Karpas-422 (cell line): Measurements from ENCODE around the gene FN3KRP. TPM values are rescaled to one million over a fixed set of nuclear protein-coding genes. Genes with fewer than 3 reads are reported as not detected.
A peak's percentile ranks its signal among the peaks of the same experiment; 100 is the strongest.

Experiments used
- DNase-seq: peaks from one replicate; pipeline ENCODE4 v3.0.0-alpha.2; 2015
- H2AFZ ChIP-seq: fragments of 200-600 bp; sonication (generic); 2 replicates; pipeline ENCODE4 v1.6.1; 2014; ENCODE audit warnings: antibody characterized with exemption, low read length, mixed read lengths
- H3K27ac ChIP-seq: fragments of 200-600 bp; sonication (generic); 2 replicates; pipeline ENCODE4 v1.5.1; 2014; ENCODE audit warnings: mild to moderate bottlenecking, low read length, moderate library complexity
- H3K27me3 ChIP-seq: fragments of 200-600 bp; sonication (generic); 2 replicates; pipeline ENCODE4 v1.6.1; 2014; ENCODE audit warnings: low read length, mixed read lengths
- H3K36me3 ChIP-seq: fragments of 200-600 bp; sonication (generic); 2 replicates; pipeline ENCODE4 v1.6.1; 2014; ENCODE audit warnings: low read length, mixed read lengths; ENCODE audit not compliant: insufficient read depth
- H3K4me1 ChIP-seq: fragments of 200-600 bp; sonication (generic); 2 replicates; pipeline ENCODE4 v1.6.1; 2014; ENCODE audit warnings: mild to moderate bottlenecking, low read length, mixed read lengths
- H3K4me2 ChIP-seq: fragments of 200-600 bp; sonication (generic); 2 replicates; pipeline ENCODE4 v1.6.1; 2014; ENCODE audit warnings: low read length, low read depth, mild to moderate bottlenecking; ENCODE audit not compliant: poor library complexity, severe bottlenecking
- H3K4me3 ChIP-seq: fragments of 200-600 bp; sonication (generic); 2 replicates; pipeline ENCODE4 v1.5.1; 2014; ENCODE audit warnings: mild to moderate bottlenecking, antibody characterized with exemption, low read length, mixed read lengths
- H3K79me2 ChIP-seq: fragments of 200-600 bp; sonication (generic); 2 replicates; pipeline ENCODE4 v1.6.1; 2014; ENCODE audit warnings: mild to moderate bottlenecking, low read length, mixed read lengths
- H3K9ac ChIP-seq: fragments of 200-600 bp; sonication (generic); 2 replicates; pipeline ENCODE4 v1.6.0; 2014; ENCODE audit warnings: low read length
- H3K9me2 ChIP-seq: fragments of 200-600 bp; sonication (generic), shearing (Covaris generic); replicated peaks from 2 replicates; pipeline ENCODE4 v1.6.0; 2014; ENCODE audit warnings: mild to moderate bottlenecking, low read length, moderate library complexity; ENCODE audit not compliant: insufficient read depth
- H3K9me3 ChIP-seq: fragments of 300-700, 200-600 bp; sonication (generic); 2 replicates; pipeline ENCODE4 v1.6.1; 2014; ENCODE audit warnings: low read length, mixed read lengths
- H4K20me1 ChIP-seq: fragments of 200-600 bp; sonication (generic); 2 replicates; pipeline ENCODE4 v1.6.1; 2014; ENCODE audit warnings: mild to moderate bottlenecking, antibody characterized with exemption, low read length, low read depth; ENCODE audit not compliant: insufficient read depth
- total RNA-seq: library from RNA; depleted of rRNA; stranded (reverse); fragments of >200 nt; shearing (Covaris generic); gene quantifications from 2 replicates; pipeline ENCODE4 v1.2.3, GENCODE V29; 2014; ENCODE audit warnings: low replicate concordance

FN3KRP gene
- total RNA-seq, 1 experiment from 2014 or later: 6.2 TPM

DNA sequence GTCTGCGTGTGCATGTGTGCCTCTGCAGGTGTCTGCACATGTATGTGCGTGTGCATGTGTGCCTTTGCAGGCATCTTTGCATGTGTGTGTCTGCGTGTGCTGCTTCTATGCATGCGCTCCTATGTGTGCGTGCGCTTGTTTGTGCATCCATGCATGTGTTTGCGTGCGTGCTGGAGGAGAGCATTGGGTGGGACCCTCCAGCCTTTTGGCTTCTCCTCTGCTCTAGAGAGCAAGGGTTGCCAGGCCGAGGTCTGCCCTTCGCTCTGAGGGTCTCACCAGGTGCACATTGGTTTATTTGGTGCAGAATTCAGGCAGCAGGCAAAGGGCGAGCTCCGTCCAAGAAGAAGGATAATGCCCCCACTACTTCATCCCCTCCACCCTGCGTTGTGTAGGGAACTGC is 17.0 kb upstream of the FN3KRP start:
- Histone ChIP-seq H3K4me3 (no peak overlapping the region), H3K9ac (no peak overlapping the region)

DNA sequence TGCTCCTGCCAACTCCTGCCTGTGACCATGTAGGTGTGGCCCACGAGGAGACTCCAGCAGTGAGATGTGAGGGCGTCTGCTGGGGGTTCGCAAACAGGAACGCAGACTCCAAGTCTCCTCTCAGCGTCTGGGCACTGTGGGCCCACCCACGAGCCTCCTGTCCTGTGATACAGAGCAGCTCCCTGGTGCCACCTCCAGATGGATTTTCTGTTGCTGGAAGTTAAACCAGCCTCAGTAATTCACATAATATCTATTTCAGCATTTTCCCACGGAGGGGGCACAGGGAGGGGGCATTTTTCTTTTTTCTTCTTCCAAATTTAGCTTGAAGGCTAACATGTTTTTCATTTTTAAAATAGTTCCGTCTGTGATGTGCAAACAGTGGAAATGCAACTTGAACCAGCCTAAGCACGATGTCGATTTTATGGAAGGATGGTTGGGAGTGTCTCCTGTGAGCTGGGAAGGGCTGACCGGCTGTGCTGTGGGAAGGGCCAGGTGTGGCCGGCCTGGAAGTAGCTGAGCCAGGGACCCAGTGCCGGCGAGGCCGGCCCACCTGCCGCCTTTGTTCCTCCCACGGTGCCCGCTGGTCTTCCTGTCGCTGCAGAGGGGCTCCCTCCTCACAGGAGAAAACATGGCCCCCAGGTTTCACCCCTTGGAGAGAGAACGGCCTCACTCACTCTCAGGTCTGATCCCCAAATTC is 14.1 kb upstream of the FN3KRP start:
- no peak for DNase-seq
- H3K27ac ChIP-seq: no peak overlapping the region
- H3K79me2 ChIP-seq: no peaks in the 10 kb centered on the region
- H3K9me3 ChIP-seq: no peaks in the 10 kb centered on the region
- no peak overlapping the region for H3K4me3 ChIP-seq
- no peaks in the 10 kb centered on the region for H3K9me2 ChIP-seq
- H3K9ac ChIP-seq: no peak overlapping the region
- no peak overlapping the region for H3K4me2 ChIP-seq
- peaks cover 5% of the 10 kb centered on the region for H3K4me1 ChIP-seq
- H3K27me3 ChIP-seq: no peaks in the 10 kb centered on the region
- H4K20me1 ChIP-seq: no peaks in the 10 kb centered on the region
- no peak overlapping the region for H2AFZ ChIP-seq
- no peaks in the 10 kb centered on the region for H3K36me3 ChIP-seq

More for the DNA sequence above, 17.0 kb upstream of the FN3KRP start:
- Histone ChIP-seq H3K79me2 (no peaks in the 10 kb centered on the region), H3K4me1 (peaks cover 5% of the 10 kb centered on the region), H3K9me2 (no peaks in the 10 kb centered on the region), H3K27ac (no peak overlapping the region), H3K9me3 (peaks cover under 1% of the 10 kb centered on the region; the same call in 1 of the 2 replicates), H4K20me1 (no peaks in the 10 kb centered on the region), H2AFZ (no peak overlapping the region), H3K4me2 (no peak overlapping the region), H3K36me3 (no peaks in the 10 kb centered on the region), H3K27me3 (no peaks in the 10 kb centered on the region)
- no peak for DNase-seq

DNA sequence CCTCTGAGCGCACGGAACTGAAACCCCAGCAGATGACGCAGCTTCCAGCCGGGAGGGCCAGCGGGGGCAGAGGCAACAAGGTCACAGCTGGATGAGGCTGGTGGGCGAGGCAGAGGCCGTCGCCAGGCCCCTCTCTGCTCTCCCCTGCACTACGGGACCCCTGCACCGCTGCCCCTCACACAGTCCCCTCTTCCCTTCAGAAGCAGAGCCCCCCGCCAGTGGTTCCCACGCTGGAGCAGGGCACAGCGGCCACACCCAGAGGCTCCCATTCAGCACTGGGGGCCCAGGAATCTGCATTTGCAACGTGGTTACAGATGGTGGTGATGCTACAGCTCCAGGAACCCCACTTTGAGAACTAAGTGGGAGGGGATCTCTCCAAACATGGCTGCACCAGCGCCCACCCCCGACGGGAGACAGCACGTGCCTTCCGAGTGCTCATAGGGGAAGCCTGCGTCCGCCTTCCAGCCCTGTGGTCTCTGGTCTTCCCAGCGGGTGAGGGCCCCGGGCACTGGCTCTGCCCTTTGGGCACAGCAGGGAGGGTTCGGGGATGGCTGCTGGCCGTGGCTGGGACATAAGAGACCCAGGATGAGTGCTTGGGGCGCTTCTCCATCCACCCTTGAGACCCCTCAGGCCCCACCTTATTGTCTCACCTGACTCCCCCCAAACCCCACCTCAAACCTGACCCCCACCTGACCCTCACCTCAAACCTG is 13.3 kb upstream of the FN3KRP start:
- Histone ChIP-seq H4K20me1 (no peaks in the 10 kb centered on the region), H3K9me3 (no peaks in the 10 kb centered on the region), H3K9ac (no peak overlapping the region), H3K36me3 (no peaks in the 10 kb centered on the region), H3K4me1 (peaks cover 5% of the 10 kb centered on the region), H2AFZ (no peak overlapping the region), H3K4me2 (no peak overlapping the region), H3K4me3 (no peak overlapping the region), H3K27ac (no peak overlapping the region), H3K79me2 (no peaks in the 10 kb centered on the region), H3K27me3 (no peaks in the 10 kb centered on the region), H3K9me2 (no peaks in the 10 kb centered on the region)
- peak; percentile 49 for DNase-seq

DNA sequence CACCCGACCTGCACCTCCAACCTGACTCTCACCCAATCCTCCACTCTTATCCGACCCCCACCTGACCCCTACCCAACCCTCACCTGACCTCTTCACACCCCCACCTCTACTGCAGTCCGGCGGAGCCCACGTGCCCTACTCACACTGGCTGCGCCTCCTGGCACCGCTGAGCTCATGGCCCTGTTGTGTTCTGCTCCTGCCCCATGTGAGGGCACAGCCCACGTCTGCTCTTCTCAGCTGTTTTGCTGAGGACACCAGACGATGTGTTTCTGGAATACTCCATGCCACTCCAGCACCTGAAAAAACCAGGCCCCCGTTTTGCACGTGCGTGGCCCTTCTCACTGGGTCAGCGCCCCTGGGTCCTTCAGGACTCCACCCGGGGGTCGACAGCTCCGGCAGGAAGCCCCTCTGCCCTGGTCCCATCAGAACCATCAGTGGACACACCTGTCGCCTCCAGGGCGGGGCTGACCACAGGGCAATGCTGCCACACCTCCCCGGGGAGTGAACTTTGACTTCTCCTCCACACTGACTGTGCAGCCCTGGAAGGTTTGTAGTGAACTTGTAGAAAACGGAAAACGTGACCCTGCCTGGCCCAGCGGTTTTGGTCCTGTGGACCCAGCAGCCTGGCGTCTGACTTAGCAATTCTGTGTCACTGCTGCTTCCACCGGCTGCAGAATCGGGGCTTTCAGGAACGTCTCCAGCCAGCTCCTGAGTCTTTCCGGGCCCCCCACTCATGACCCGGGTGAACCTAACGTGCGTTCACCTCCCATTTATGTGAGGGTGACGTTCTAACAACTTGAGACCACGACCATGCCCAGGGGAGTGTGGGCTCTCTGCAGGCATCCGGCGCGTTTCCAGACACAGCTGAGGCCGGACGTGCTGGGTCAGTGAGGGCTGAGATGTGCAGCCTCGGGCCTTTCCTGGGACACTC is 12.3 kb upstream of the FN3KRP start:
- Histone ChIP-seq H2AFZ (no peak overlapping the region), H3K9me3 (no peaks in the 10 kb centered on the region), H3K4me2 (no peak overlapping the region), H3K4me3 (no peak overlapping the region), H3K9ac (no peak overlapping the region), H3K79me2 (no peaks in the 10 kb centered on the region), H4K20me1 (no peaks in the 10 kb centered on the region), H3K9me2 (no peaks in the 10 kb centered on the region), H3K4me1 (peaks cover 5% of the 10 kb centered on the region), H3K27me3 (no peaks in the 10 kb centered on the region), H3K27ac (no peak overlapping the region), H3K36me3 (no peaks in the 10 kb centered on the region)
- DNase-seq: no peak

DNA sequence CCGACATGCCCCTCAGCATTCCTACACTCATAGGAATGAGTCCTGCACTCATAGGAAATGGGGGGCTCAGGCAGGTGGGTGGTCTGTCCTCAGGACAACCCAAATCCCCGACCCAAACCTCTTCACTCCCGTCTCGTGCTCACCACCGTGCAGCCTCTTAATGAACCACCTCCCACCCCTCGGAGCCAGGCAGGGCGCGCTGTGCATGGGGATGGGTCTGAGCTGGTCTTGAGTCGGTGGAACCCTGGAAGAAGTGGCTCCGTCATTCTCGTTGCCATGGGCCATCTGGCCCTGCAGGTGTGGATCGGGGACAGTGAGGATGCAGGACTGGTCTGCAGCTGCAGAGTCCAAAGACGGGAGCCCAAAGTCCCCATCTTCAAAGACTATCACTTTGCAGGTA is 11.6 kb upstream of the FN3KRP start:
- no peaks in the 10 kb centered on the region for H3K9me3 ChIP-seq
- H3K27ac ChIP-seq: no peak overlapping the region
- DNase-seq: no peak
- no peak overlapping the region for H2AFZ ChIP-seq
- no peaks in the 10 kb centered on the region for H4K20me1 ChIP-seq
- no peak overlapping the region for H3K4me2 ChIP-seq
- no peaks in the 10 kb centered on the region for H3K27me3 ChIP-seq
- no peaks in the 10 kb centered on the region for H3K79me2 ChIP-seq
- no peaks in the 10 kb centered on the region for H3K36me3 ChIP-seq
- H3K4me3 ChIP-seq: no peak overlapping the region
- H3K9ac ChIP-seq: no peak overlapping the region
- H3K4me1 ChIP-seq: peaks cover 5% of the 10 kb centered on the region
- no peaks in the 10 kb centered on the region for H3K9me2 ChIP-seq

DNA sequence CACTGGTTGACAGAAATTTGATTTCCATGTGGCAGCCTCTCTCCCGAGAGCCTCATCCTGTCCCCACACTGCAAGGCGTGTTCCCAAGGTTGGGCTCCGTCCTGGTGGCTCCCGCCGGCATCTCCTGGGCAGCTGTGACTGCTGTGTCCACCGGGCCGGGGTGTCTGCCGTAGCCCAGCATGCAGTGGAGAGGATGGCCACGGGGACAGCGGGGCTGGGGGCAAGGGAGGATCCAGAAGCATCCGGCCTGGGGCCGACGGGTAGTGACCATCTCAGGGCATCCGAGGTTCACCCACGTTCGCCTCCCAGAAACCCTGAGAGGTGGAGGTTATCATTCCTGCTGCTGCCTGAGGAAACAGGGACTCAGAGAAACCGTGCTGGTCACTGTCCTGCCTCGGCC is 10.8 kb upstream of the FN3KRP start:
- DNase-seq: no peak
- Histone ChIP-seq H4K20me1 (no peaks in the 10 kb centered on the region), H3K79me2 (no peaks in the 10 kb centered on the region), H3K9ac (no peak overlapping the region), H3K4me3 (no peak overlapping the region), H3K27me3 (no peaks in the 10 kb centered on the region), H2AFZ (no peak overlapping the region), H3K36me3 (no peaks in the 10 kb centered on the region), H3K4me2 (no peak overlapping the region), H3K9me3 (no peaks in the 10 kb centered on the region), H3K9me2 (no peaks in the 10 kb centered on the region), H3K4me1 (peaks cover 5% of the 10 kb centered on the region), H3K27ac (no peak overlapping the region)

DNA sequence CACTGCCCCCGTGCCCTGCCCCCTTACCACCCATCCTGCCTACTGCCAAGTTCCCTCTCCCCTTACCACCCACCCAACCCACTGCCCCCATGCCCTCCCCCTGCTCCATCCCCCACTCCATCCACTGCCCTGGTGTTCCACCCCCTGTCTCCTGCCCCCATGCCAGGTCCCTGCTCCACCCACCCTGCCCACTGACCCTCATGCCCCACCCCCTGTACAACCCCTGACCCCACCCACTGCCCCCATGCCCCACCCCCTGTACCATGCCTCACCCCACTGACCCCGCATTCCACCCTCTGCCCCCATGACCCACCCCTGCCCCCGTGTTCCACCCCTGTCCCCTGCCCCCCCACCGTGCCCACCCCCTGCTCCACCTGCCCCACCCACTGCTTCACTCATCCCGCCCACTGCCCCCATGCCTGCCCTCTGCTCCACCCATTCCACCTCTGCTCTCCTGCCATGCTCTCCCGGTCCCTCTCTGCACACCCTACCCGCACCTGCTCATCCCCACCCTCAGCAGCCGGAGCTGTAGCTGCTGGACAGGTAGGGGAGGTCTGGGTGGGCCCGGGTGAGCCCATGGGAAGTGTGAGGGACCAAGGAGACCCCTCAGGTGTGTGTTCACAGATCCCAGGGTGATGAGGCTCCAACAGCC is 7.4 kb upstream of the FN3KRP start:
- H3K36me3 ChIP-seq: no peaks in the 10 kb centered on the region
- no peaks in the 10 kb centered on the region for H3K4me1 ChIP-seq
- H3K27me3 ChIP-seq: no peaks in the 10 kb centered on the region
- no peaks in the 10 kb centered on the region for H4K20me1 ChIP-seq
- no peak overlapping the region for H3K4me3 ChIP-seq
- DNase-seq: peak; percentile 50
- H3K27ac ChIP-seq: no peak overlapping the region
- H3K9me3 ChIP-seq: no peaks in the 10 kb centered on the region
- no peaks in the 10 kb centered on the region for H3K9me2 ChIP-seq
- no peak overlapping the region for H2AFZ ChIP-seq
- H3K9ac ChIP-seq: no peak overlapping the region
- H3K79me2 ChIP-seq: no peaks in the 10 kb centered on the region
- H3K4me2 ChIP-seq: no peak overlapping the region
